ENCODE data around the gene ZBTB14.

The ZBTB14 gene, protein sequence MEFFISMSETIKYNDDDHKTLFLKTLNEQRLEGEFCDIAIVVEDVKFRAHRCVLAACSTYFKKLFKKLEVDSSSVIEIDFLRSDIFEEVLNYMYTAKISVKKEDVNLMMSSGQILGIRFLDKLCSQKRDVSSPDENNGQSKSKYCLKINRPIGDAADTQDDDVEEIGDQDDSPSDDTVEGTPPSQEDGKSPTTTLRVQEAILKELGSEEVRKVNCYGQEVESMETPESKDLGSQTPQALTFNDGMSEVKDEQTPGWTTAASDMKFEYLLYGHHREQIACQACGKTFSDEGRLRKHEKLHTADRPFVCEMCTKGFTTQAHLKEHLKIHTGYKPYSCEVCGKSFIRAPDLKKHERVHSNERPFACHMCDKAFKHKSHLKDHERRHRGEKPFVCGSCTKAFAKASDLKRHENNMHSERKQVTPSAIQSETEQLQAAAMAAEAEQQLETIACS
- total RNA-seq, result 37.0 reads per million, percentile 61 among the genes with 10 or more reads in this experiment

GRCh38 chr18:5295231-5295920 lies at the start of gene ZBTB14:
TSS of gene ZBTB14 (minus strand) at chr18:5295726. CDS start at chr18:5293246, 2,480 bp downstream.
- DNase-seq, result peak; percentile 59

DNA sequence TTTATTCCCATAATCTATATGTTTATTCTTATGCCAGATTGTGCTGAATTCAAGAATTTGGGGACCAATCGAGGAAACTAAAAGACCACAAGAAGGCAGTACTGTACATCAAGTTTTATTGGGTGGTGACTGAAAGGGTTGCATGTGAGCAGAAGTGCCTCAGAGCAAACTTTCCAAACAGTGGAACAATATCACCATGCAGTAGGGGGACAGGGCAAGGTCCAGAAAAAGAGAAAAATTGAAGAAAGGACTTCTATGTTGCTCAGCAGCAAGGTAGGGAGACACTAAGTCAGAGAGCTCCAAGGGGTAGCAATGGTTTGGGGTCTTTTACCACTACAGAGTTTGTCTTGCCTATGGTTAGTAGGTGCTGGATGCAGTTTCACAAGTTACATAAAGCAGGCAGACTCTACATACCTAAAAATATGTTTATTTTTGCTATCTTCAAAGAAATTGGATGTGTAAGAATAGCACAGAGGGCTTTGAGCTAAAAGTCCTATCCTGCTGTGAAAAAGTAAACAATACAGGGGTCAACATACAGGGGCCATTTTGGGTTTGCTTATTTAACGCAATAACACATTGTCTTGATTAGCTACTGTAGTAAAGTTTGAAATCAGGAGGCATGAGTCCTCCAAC lies 43.8 kb upstream of the ZBTB14 start:
- DNase-seq, result no peak

GRCh38 chr18:5334456-5335075 lies 39.0 kb upstream of the ZBTB14 start:
- no peak for DNase-seq

GRCh38 chr18:5318061-5318700 lies 22.7 kb upstream of the ZBTB14 start:
- no peak for DNase-seq

- no peak for DNase-seq
Measured at GRCh38 chr18:5317186-5317585, 21.7 kb upstream of the ZBTB14 start.

GRCh38 chr18:5315838-5316237 lies 20.3 kb upstream of the ZBTB14 start:
- no peak for DNase-seq

GRCh38 chr18:5311301-5311989 lies 15.9 kb upstream of the ZBTB14 start:
- no peak for DNase-seq

DNA sequence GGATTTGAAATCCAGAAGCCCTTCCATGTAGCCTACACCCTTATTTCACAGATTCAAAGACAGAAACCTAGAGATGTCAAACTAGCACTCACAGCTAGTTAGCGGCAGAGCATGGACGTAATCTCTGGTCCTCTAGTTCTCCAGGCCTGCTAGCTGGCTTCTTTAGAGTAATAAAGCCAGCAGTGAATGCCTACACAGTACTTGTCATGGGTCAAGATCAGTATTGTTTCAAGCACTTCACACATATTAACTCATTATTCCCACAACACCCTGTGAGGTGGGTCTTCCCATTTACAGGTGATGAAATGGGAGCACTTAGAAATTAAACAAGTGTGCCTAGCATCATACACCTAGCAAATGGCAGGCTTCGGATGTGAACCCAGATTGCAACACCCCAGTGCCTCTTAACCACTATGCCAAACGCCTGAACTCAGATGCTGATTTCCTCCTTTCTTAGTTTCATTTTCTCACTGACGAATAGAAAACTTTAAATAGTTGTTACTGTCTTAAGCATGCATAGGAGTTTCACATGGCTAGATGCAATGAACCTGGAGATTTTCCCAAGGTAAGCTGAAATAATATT lies 14.5 kb upstream of the ZBTB14 start:
- no peak for DNase-seq

DNA sequence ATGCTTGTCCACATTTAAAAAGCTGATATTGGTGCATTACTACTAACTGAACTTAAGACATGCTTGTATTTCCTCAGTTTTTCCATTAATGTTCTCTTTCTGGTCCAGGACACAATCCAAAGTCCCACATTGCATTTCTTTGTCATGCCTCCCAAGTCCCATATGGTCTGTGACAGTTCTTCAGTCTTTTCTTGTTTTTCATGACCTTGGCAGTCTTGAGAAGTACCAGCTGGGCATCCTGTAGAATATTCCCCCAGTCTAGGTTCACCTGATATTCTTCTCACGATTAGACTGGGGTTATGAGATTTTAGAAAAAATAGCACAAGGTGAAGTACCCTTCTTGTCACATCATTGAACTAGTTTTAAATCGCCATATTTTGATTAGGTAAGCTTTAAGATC lies 10.3 kb upstream of the ZBTB14 start:
- DNase-seq, result no peak

- DNase-seq, result no peak
Measured at GRCh38 chr18:5304232-5304631, 8.7 kb upstream of the ZBTB14 start.

- no peak for DNase-seq
Measured at GRCh38 chr18:5303636-5304035, 8.1 kb upstream of the ZBTB14 start.

- no peak for DNase-seq
Measured at GRCh38 chr18:5302606-5303005, 7.1 kb upstream of the ZBTB14 start.

DNA sequence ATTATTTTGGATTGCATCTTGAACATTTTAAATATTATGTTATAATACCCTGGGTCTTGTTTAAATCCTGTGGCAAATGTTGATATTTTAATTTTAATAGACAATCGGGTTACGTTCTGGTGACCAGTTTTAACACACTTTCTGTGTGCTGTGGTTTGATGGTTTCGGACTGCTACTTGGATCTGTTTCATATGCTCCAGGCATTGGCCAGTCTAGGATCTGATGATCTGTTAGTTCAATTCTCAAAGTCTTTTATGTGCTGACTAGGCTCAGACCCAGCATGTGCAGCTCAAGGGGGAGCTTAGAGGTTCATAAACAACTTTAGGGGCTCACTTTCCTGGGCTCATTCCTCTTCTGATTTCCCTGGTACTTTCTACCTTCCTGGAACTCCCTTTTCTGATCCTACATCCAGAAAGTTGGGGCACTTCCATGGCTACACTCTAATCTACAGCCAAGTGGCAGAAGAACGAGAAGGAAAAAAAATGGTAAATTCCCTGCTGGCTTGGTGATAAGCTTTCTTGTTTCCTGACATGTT lies 5.0 kb upstream of the ZBTB14 start:
- no peak for DNase-seq

DNA sequence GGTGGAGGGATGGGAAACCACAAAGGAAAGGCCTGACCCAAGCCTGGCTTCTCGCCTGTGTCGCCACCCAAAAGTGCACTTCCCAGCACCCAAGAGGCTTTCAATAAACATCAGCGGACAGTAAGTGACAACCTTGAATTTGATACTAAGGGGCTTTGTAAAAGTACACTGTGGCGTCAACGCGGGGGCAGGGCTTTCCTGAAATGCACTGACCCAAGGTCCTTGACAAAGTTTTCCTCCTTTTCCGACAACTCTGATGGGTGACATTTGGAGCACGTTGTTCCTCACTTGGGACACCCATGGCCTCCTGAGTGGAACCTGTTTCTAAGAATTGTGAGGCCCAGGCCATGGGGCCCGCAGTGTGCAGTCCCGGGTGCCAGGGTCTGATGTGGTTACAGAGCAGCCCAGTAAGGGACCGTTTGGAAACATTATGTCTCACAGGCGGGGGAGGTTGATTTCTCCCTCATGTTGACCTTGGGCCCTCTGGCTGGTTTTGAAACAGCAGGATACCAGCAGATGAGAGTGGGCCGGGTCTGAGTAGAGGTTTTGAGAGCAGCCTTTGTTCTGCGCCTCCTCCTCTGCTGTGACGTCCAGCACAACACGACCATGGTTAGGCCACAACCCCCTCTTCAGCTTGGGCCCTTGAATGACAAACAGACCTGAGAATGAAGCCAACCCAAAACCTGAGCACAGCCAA lies 2.8 kb upstream of the ZBTB14 start:
- DNase-seq, result no peak

DNA sequence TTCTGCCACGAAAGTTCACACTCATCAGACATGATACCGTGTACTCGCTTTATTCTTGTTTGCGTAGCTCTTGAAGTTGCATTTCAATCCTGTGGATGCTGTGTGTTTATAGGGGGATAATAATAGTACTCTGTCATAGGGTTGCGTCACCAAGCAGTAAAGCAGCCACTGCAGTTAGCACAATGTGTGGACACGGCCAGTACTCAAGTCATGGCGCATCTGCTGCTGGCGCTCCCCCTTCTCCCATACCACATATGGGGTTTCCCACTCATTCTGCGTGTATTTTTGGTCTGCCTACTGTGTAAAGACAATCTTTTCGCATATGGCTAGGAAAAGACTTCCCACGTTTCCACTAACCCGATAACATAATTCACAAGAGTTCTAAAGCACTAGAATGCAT lies 2.1 kb upstream of the ZBTB14 start:
- no peak for DNase-seq

GRCh38 chr18:5296706-5297320 lies 1.3 kb upstream of the ZBTB14 start:
- peak; percentile 52 for DNase-seq

- peak; percentile 91 for DNase-seq
Measured at GRCh38 chr18:5295981-5296705, 617 bp upstream of the ZBTB14 start.

DNA sequence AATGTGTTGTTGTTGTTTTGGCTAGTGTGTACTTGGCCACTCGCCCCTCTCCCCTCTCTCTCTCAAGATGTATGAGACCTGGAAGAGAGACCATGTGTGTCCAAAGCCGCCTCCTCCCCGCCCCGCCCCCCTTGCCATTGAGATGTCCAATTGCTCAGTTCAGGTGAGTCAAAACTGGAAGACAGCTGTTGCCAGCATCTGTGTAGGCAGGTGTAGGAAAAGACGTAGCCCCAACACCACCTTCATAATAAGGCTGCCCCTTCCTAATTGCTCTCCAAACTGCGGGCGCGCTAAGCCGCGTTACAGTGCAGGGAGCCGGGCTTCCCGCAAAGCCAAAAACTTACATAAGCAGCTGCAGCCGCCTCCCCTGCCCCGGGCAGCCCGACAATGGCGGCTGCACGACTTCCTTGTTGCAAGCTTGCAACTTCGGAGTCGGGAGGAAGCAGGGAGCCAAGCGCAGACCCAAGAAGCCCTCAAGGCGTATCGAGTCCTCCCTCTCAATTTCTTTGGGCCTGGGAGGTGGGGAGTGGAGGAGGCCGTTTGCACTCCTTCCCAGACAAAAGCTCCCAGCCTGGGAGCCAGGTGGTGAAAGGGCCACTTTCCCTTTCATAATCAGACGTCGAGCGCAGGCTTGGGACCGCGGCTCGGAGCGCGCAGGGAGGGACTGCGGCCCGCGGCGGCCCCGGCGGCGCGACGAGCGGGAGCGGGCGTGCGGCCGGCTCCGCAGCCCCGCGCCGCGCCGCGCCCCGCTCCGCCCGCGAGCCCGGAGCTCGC lies 882 bp downstream of the ZBTB14 start:
- peak; percentile 60 for DNase-seq

GRCh38 chr18:5294113-5294456 lies 1.4 kb downstream of the ZBTB14 start:
- no peak for DNase-seq
